Mesenchymal stem cell (in vitro differentiated cells and primary cell): ENCODE results near the gene RAC3.

ENCODE experiments used
- DNase-seq: peaks from one replicate; pipeline ENCODE4 v3.0.0-alpha.2; 2013
- H2AFZ ChIP-seq: one replicate; pipeline ENCODE4 v1.6.1; 2013; ENCODE audit warnings: low read depth, mild to moderate bottlenecking, control low read depth, inconsistent platforms, low read length, moderate library complexity
- H2AK5ac ChIP-seq: 2 replicates; pipeline ENCODE4 v1.6.1; 2013; ENCODE audit warnings: low read length, moderate library complexity, mild to moderate bottlenecking, inconsistent platforms; ENCODE audit not compliant: severe bottlenecking
- H2BK120ac ChIP-seq: one replicate; pipeline ENCODE4 v1.6.1; 2013; ENCODE audit warnings: low read depth, mild to moderate bottlenecking, inconsistent platforms, low read length, moderate library complexity
- H2BK12ac ChIP-seq, 2 experiments: one replicate each; pipeline ENCODE4 v1.6.1; 2013; ENCODE audit warnings: inconsistent platforms in 2 of 2, low read length in 2 of 2, mild to moderate bottlenecking in 2 of 2, moderate library complexity in 2 of 2, control low read depth in 1 of 2
- H2BK15ac ChIP-seq: one replicate; pipeline ENCODE4 v1.6.1; 2013; ENCODE audit warnings: mild to moderate bottlenecking, low read depth, inconsistent platforms; ENCODE audit not compliant: poor library complexity, severe bottlenecking
- H2BK5ac ChIP-seq: 2 replicates; pipeline ENCODE4 v1.6.1; 2013; ENCODE audit warnings: low read depth, mild to moderate bottlenecking, low read length, control low read depth, inconsistent platforms; ENCODE audit not compliant: poor library complexity, severe bottlenecking
- H3K14ac ChIP-seq, 2 experiments: one replicate each; pipeline ENCODE4 v1.6.1; 2013; ENCODE audit warnings: inconsistent platforms in 2 of 2, low read length in 2 of 2, control low read depth in 1 of 2, mild to moderate bottlenecking in 1 of 2, moderate library complexity in 1 of 2
- H3K18ac ChIP-seq, 2 experiments: one replicate each; pipeline ENCODE4 v1.6.1; 2013; ENCODE audit warnings: inconsistent platforms in 2 of 2, low read length in 2 of 2, control low read depth in 1 of 2, low read depth in 1 of 2, mild to moderate bottlenecking in 1 of 2
- H3K23ac ChIP-seq, 2 experiments: one replicate each; pipeline ENCODE4 v1.6.1; 2013; ENCODE audit warnings: inconsistent platforms in 2 of 2, low read length in 2 of 2, mild to moderate bottlenecking in 2 of 2, moderate library complexity in 2 of 2, control low read depth in 1 of 2
- H3K27ac ChIP-seq: 2 replicates; pipeline ENCODE4 v1.5.1; 2013; ENCODE audit warnings: mild to moderate bottlenecking, moderate library complexity, low read length, control low read depth, inconsistent platforms; ENCODE audit not compliant: poor library complexity, severe bottlenecking
- H3K27me3 ChIP-seq, 2 experiments: 2 replicates each; pipeline versions ENCODE4 v1.6.1 to v1.7.0; 2013; ENCODE audit warnings: low read length in 2 of 2, mild to moderate bottlenecking in 2 of 2, moderate library complexity in 2 of 2, control low read depth in 1 of 2, inconsistent platforms in 1 of 2; ENCODE audit not compliant: control insufficient read depth in 1 of 2, insufficient read depth in 1 of 2
- H3K36me3 ChIP-seq, 2 experiments: 2 replicates each; pipeline versions ENCODE4 v1.6.1 to v1.7.0; 2013; ENCODE audit warnings: low read length in 2 of 2, control low read depth in 1 of 2, inconsistent platforms in 1 of 2, low read depth in 1 of 2, mild to moderate bottlenecking in 1 of 2; ENCODE audit not compliant: insufficient read depth in 2 of 2, control insufficient read depth in 1 of 2
- H3K4ac ChIP-seq, 2 experiments: one replicate each; pipeline ENCODE4 v1.6.1; 2013; ENCODE audit warnings: inconsistent platforms in 2 of 2, low read length in 2 of 2, mild to moderate bottlenecking in 2 of 2, moderate library complexity in 2 of 2, control low read depth in 1 of 2, low read depth in 1 of 2
- H3K4me1 ChIP-seq: 2 replicates; pipeline ENCODE4 v1.6.1; 2013; ENCODE audit warnings: low read depth, low read length, control low read depth; ENCODE audit not compliant: control insufficient read depth, insufficient read depth
- H3K4me2 ChIP-seq: 2 replicates; pipeline ENCODE4 v1.6.1; 2013; ENCODE audit warnings: low read length, mild to moderate bottlenecking, inconsistent platforms; ENCODE audit not compliant: poor library complexity, severe bottlenecking
- H3K4me3 ChIP-seq, 2 experiments: 2 replicates each; pipeline versions ENCODE4 v1.5.1 to v1.7.0; 2013; ENCODE audit warnings: low read length in 2 of 2, mild to moderate bottlenecking in 2 of 2, control low read depth in 1 of 2, low read depth in 1 of 2; ENCODE audit not compliant: insufficient read depth in 1 of 2
- H3K79me1 ChIP-seq: replicated peaks from 2 replicates; pipeline ENCODE4 v1.6.1; 2013; ENCODE audit warnings: mild to moderate bottlenecking, control low read depth, low read length, inconsistent platforms; ENCODE audit not compliant: poor library complexity, severe bottlenecking
- H3K9ac ChIP-seq: 2 replicates; pipeline ENCODE4 v1.7.0; 2013; ENCODE audit warnings: mild to moderate bottlenecking, low read length, moderate library complexity
- H3K9me3 ChIP-seq: 2 replicates; pipeline ENCODE4 v1.7.0; 2013; ENCODE audit warnings: mild to moderate bottlenecking, low read length; ENCODE audit not compliant: control insufficient read depth
- H4K8ac ChIP-seq: one replicate; pipeline ENCODE4 v1.6.1; 2013; ENCODE audit warnings: inconsistent platforms, mild to moderate bottlenecking, low read length, moderate library complexity
- H4K91ac ChIP-seq: one replicate; pipeline ENCODE4 v1.6.1; 2013; ENCODE audit warnings: mild to moderate bottlenecking, low read length, inconsistent platforms
- WGBS: methylation state at CpG from one replicate; pipeline ENCODE4 v1.1.7; 2013; ENCODE audit warnings: mixed read lengths; 5-methylcytosine and 5-hydroxymethylcytosine counted together

Gene RAC3

DNA sequence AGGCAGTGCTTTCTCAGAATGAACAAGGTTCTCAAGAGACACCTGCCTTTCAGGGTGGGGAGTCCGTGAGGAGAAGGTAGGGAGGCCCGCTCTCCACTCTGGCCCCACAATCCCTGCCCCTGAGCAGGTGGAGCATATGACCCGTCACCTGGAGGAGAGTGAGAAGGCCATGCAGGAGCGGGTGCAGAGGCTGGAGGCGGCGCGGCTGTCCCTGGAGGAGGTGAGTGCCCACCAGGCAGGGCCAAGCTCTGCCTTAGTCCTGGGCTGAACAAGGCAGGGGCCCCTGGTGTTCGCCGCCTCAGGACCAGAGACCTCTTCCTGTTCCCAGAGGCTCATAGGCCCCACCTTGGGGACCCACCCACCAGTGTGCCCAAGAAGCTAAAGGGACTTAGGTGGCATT, 2.5 kb upstream of the RAC3 start:
- 95% methylated on average over 9 of the region's 9 CpGs for WGBS

GRCh38 chr17:82029391-82029790, 2.1 kb upstream of the RAC3 start:
- no peak overlapping the region for H3K4ac ChIP-seq
- H3K14ac ChIP-seq, result no peak overlapping the region
- H3K27ac ChIP-seq, result no peak overlapping the region
- H3K9ac ChIP-seq, result no peak overlapping the region
- H2BK5ac ChIP-seq, result no peak overlapping the region
- no peak overlapping the region for H2AFZ ChIP-seq
- no peak for DNase-seq
- WGBS, result 98% methylated on average over 16 of the region's 16 CpGs
- peaks cover 19% of the 10 kb centered on the region for H3K4me1 ChIP-seq
- H2AK5ac ChIP-seq, result no peak overlapping the region
- H3K18ac ChIP-seq, result no peak overlapping the region
- no peak overlapping the region for H4K91ac ChIP-seq
- peaks cover 0 to 61% of the 10 kb centered on the region in 2 experiments for H3K36me3 ChIP-seq
- H3K27me3 ChIP-seq, result peaks cover 0 to 12% of the 10 kb centered on the region in 2 experiments
- no peak overlapping the region for H3K4me2 ChIP-seq
- peak overlapping the region; percentile 19 for H4K8ac ChIP-seq
- no peak overlapping the region for H3K23ac ChIP-seq
- H3K79me1 ChIP-seq, result peaks cover 14% of the 10 kb centered on the region
- no peak overlapping the region for H2BK12ac ChIP-seq
- no peak overlapping the region for H3K4me3 ChIP-seq
- H2BK15ac ChIP-seq, result no peak overlapping the region
- H3K9me3 ChIP-seq, result no peaks in the 10 kb centered on the region
- no peak overlapping the region for H2BK120ac ChIP-seq

More for the DNA sequence above, 2.5 kb upstream of the RAC3 start:
- Histone ChIP-seq H2AK5ac (no peak overlapping the region), H2BK5ac (no peak overlapping the region), H2BK120ac (no peak overlapping the region), H3K4me3 (no peak overlapping the region), H3K23ac (no peak overlapping the region), H3K79me1 (peaks cover 18% of the 10 kb centered on the region), H2AFZ (no peak overlapping the region), H3K9me3 (no peaks in the 10 kb centered on the region), H3K18ac (no peak overlapping the region), H3K4me2 (no peak overlapping the region), H3K27me3 (peaks cover 0 to 12% of the 10 kb centered on the region in 2 experiments), H3K14ac (no peak overlapping the region), H3K4me1 (peaks cover 22% of the 10 kb centered on the region), H3K4ac (no peak overlapping the region), H3K36me3 (peaks cover 0 to 58% of the 10 kb centered on the region in 2 experiments), H3K27ac (no peak overlapping the region), H4K8ac (no peak overlapping the region), H2BK15ac (no peak overlapping the region), H3K9ac (no peak overlapping the region), H4K91ac (no peak overlapping the region), H2BK12ac (no peak overlapping the region)
- no peak for DNase-seq

GRCh38 chr17:82029990-82030469, 1.4 kb upstream of the RAC3 start:
- Histone ChIP-seq H3K23ac (no peak overlapping the region), H4K91ac (no peak overlapping the region), H2AFZ (no peak overlapping the region), H4K8ac (peak overlapping the region; percentile 61), H3K79me1 (peaks cover 8% of the 10 kb centered on the region), H3K4ac (no peak overlapping the region), H3K27ac (no peak overlapping the region), H2BK15ac (no peak overlapping the region), H2BK12ac (no peak overlapping the region), H3K18ac (no peak overlapping the region), H3K4me2 (no peak overlapping the region), H2BK120ac (no peak overlapping the region), H3K4me1 (peaks cover 17% of the 10 kb centered on the region), H3K27me3 (peaks cover 0 to 12% of the 10 kb centered on the region in 2 experiments), H2AK5ac (no peak overlapping the region), H3K9me3 (no peaks in the 10 kb centered on the region), H3K9ac (no peak overlapping the region), H3K4me3 (peak overlapping the region in 1 of 2 experiments; percentile 8), H2BK5ac (no peak overlapping the region), H3K14ac (no peak overlapping the region), H3K36me3 (peaks cover 0 to 62% of the 10 kb centered on the region in 2 experiments)
- DNase-seq, result no peak
- WGBS, result 62% methylated on average over 29 of the region's 31 CpGs

DNA sequence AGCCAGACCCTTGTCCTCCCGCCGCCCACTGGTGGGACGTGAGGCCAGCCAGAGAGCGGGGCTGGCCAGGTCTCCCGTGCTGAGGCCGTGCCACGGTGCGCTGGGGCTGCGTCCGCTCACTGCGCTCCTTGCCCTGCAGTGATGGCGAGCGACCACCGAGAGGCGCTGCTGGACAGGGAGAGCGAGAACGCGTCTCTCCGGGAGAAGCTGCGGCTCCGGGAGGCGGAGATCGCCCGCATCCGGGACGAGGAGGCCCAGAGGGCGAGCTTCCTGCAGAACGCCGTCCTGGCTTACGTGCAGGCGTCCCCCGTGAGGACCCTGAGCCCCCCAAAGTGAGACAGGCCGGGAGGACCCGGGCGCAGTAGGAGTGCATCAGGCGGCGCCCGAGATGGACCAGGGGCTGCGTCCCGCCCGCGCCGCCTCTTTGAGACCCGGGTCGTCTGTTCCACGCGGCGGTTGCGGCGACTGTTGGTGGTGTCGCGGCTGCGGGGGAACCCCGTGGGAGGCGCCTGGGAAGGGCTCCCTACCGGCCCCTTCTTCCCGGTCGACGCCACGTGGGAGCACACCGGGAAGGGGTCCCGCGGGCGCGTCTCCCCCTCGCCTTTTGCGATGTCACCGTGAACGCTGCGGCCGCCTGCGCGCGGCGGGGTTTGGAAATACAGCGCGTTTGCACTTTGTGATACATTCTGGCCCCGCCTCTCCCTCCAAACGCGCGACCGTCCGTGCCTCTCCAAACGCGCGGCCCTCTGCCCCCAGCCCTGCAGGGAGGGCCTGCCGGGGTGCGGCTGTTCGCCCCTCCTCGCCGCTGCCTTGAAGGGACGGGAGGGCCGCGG, 792 bp upstream of the RAC3 start:
- H2AK5ac ChIP-seq, result no peak overlapping the region
- WGBS, result under 1% methylated on average over 88 of the region's 94 CpGs
- H3K4me3 ChIP-seq, result peak overlapping the region; percentile 60 to 79
- peaks cover 0 to 12% of the 10 kb centered on the region in 2 experiments for H3K27me3 ChIP-seq
- H3K79me1 ChIP-seq, result peaks cover 7% of the 10 kb centered on the region
- peak overlapping the region; percentile 88 for H2AFZ ChIP-seq
- H3K4me1 ChIP-seq, result peaks cover 17% of the 10 kb centered on the region
- no peak overlapping the region for H4K91ac ChIP-seq
- H4K8ac ChIP-seq, result peak overlapping the region; percentile 64
- peak overlapping the region; percentile 96 for H3K4me2 ChIP-seq
- DNase-seq, result peak; percentile 85
- H3K18ac ChIP-seq, result peak overlapping the region in 1 of 2 experiments; percentile 48
- H3K36me3 ChIP-seq, result peaks cover 0 to 61% of the 10 kb centered on the region in 2 experiments
- H3K27ac ChIP-seq, result no peak overlapping the region
- peak overlapping the region in 1 of 2 experiments; percentile 9 for H3K4ac ChIP-seq
- H3K9me3 ChIP-seq, result no peaks in the 10 kb centered on the region
- no peak overlapping the region for H2BK5ac ChIP-seq
- H2BK15ac ChIP-seq, result no peak overlapping the region
- H2BK120ac ChIP-seq, result peak overlapping the region; percentile 67
- no peak overlapping the region for H3K23ac ChIP-seq
- no peak overlapping the region for H3K14ac ChIP-seq
- peak overlapping the region; percentile 36 for H3K9ac ChIP-seq
- peak overlapping the region in 1 of 2 experiments; percentile 86 for H2BK12ac ChIP-seq
